ENCODE data around the gene SSX2IP.

The SSX2IP gene

DNA sequence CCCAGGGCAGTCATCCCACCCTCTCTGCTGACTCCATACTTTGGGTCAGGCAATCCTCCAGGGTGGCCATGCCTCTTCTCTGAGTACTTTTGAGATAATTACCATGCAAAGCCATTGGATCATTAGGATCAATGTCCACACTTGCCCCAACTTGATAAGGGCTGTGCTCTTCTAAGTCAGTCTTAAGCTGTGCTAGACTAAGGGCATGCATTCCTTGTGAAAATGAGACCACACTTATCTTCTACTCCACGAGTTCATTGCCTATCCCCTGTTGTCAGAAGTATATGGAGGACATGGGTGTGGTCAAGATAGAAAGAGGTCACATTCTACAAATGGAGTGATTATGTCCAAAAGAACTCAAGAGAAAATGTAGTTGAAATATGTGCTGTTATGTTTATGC is 18.9 kb upstream of the SSX2IP start:
- Histone ChIP-seq H3K4me3 (ENCODE audit: low read length in 2 of 2) (no peak overlapping the region), H3K9ac (ENCODE audit: low read length in 2 of 2) (no peak overlapping the region), H3K9me3 (ENCODE audit: control insufficient read depth in 2 of 2, low read length in 2 of 2) (no peaks in the 10 kb centered on the region), H3K27ac (ENCODE audit: low read length) (no peak overlapping the region), H3K4me1 (ENCODE audit: control insufficient read depth, insufficient read depth, low read length) (peaks cover 6% of the 10 kb centered on the region), H3K36me3 (ENCODE audit: control insufficient read depth in 2 of 2, insufficient read depth in 2 of 2, low read length in 2 of 2) (no peaks in the 10 kb centered on the region), H3K27me3 (ENCODE audit: control insufficient read depth in 1 of 2, insufficient read depth in 2 of 2, low read length in 2 of 2) (no peaks in the 10 kb centered on the region)

DNA sequence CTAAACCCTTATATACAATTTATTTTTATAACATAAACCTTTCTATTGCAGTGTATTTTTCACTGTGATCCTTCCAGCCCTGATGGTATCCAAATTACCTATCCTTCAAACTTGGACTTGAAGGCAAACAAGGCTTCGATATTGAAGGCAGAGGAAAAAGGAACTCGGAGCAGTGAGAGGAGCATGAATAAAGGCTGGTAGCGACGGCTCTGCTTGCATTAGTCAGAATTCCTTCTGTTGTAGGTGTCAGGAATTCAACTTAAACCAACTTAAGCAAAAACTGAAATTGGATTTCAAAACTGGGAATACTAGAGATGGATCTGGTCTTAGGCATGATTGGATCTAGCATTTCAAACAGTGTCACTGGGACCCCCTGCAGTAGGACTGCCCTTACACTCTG is 17.8 kb upstream of the SSX2IP start:
- peaks cover 6% of the 10 kb centered on the region for H3K4me1 ChIP-seq (ENCODE audit: control insufficient read depth, insufficient read depth, low read length)

DNA sequence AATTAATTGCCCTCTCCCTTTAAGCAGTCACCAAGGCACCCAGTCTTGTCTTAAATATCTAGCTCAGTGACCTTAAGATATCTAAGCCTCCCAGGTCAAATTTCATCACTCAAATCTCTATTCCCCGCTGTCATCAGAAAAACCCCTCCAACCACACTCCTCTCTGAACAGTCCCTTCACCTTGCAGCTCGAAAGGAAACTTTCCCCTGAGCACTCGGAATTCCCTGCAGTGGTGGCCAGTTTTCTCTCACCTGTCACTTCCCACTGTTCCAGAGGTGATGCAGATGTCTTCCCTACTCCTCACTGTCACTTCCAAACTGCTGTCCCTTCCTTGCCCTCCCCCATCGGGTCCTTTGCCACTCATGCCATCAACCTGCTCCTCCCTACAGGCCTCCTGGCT is 15.3 kb upstream of the SSX2IP start:
- Histone ChIP-seq H3K27ac (ENCODE audit: low read length) (no peak overlapping the region), H3K9ac (ENCODE audit: low read length in 2 of 2) (no peak overlapping the region), H3K4me3 (ENCODE audit: low read length in 2 of 2) (no peak overlapping the region), H3K36me3 (ENCODE audit: control insufficient read depth in 2 of 2, insufficient read depth in 2 of 2, low read length in 2 of 2) (no peaks in the 10 kb centered on the region), H3K9me3 (ENCODE audit: control insufficient read depth in 2 of 2, low read length in 2 of 2) (no peaks in the 10 kb centered on the region), H3K4me1 (ENCODE audit: control insufficient read depth, insufficient read depth, low read length) (peaks cover 3% of the 10 kb centered on the region), H3K27me3 (ENCODE audit: control insufficient read depth in 1 of 2, insufficient read depth in 2 of 2, low read length in 2 of 2) (no peaks in the 10 kb centered on the region)

More for the DNA sequence above, 17.8 kb upstream of the SSX2IP start:
- no peak overlapping the region for H3K9ac ChIP-seq (ENCODE audit: low read length in 2 of 2)
- no peak overlapping the region for H3K4me3 ChIP-seq (ENCODE audit: low read length in 2 of 2)
- no peaks in the 10 kb centered on the region for H3K36me3 ChIP-seq (ENCODE audit: control insufficient read depth in 2 of 2, insufficient read depth in 2 of 2, low read length in 2 of 2)
- H3K9me3 ChIP-seq (ENCODE audit: control insufficient read depth in 2 of 2, low read length in 2 of 2) = no peaks in the 10 kb centered on the region
- H3K27me3 ChIP-seq (ENCODE audit: control insufficient read depth in 1 of 2, insufficient read depth in 2 of 2, low read length in 2 of 2) = no peaks in the 10 kb centered on the region
- H3K27ac ChIP-seq (ENCODE audit: low read length) = no peak overlapping the region

DNA sequence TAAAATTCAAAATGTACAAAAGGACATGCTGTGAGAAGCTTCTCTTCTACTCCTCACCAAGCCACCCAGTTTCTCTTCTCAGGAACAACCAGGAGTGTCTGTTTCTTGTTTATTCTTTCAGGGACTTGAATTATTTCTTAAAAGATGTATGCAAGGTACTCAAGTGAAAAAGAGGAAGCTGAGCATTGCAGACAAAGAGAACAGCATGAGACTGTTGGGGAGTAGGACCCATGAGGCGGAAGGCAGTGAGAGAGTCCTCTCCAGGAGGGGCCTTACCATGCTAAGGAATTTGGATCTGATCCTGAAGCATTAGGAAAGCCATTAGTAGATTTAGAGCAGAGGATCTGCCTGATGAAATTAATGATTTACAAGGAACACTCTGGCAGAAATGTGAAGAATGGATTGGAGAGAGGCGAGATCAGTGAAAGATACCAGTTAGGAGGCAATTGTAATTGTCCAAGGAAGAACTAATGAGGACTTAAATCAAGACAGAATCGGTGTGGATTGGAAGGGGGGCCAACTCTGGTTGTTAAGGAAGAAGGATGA is 14.7 kb upstream of the SSX2IP start:
- H3K36me3 ChIP-seq (ENCODE audit: control insufficient read depth in 2 of 2, insufficient read depth in 2 of 2, low read length in 2 of 2) = no peaks in the 10 kb centered on the region
- no peak overlapping the region for H3K27ac ChIP-seq (ENCODE audit: low read length)
- H3K9me3 ChIP-seq (ENCODE audit: control insufficient read depth in 2 of 2, low read length in 2 of 2) = no peaks in the 10 kb centered on the region
- H3K4me3 ChIP-seq (ENCODE audit: low read length in 2 of 2) = no peak overlapping the region
- no peak overlapping the region for H3K9ac ChIP-seq (ENCODE audit: low read length in 2 of 2)
- H3K27me3 ChIP-seq (ENCODE audit: control insufficient read depth in 1 of 2, insufficient read depth in 2 of 2, low read length in 2 of 2) = no peaks in the 10 kb centered on the region
- peaks cover 3% of the 10 kb centered on the region for H3K4me1 ChIP-seq (ENCODE audit: control insufficient read depth, insufficient read depth, low read length)

DNA sequence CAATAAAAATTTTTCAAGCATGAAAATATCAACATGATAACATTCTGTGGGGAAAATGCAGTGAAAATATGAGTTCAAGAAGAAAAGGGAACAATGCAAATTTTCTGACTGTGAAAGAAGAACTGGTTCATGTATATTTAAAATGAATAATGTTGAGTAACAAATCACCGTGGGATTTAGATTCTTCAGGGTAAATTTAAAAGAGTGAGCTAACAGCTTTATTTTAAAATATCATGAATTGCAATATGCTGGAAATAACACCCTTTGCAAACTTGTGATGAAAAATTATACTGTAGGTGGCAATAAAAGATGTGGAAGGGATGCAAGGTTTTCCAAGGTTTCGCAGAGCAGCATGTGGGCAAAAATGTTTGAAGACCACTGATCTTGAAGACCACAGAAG is 13.2 kb upstream of the SSX2IP start:
- no peaks in the 10 kb centered on the region for H3K27me3 ChIP-seq (ENCODE audit: control insufficient read depth in 1 of 2, insufficient read depth in 2 of 2, low read length in 2 of 2)
- H3K4me1 ChIP-seq (ENCODE audit: control insufficient read depth, insufficient read depth, low read length) = peaks cover 11% of the 10 kb centered on the region
- no peak overlapping the region for H3K9ac ChIP-seq (ENCODE audit: low read length in 2 of 2)
- no peaks in the 10 kb centered on the region for H3K9me3 ChIP-seq (ENCODE audit: control insufficient read depth in 2 of 2, low read length in 2 of 2)
- no peaks in the 10 kb centered on the region for H3K36me3 ChIP-seq (ENCODE audit: control insufficient read depth in 2 of 2, insufficient read depth in 2 of 2, low read length in 2 of 2)
- no peak overlapping the region for H3K4me3 ChIP-seq (ENCODE audit: low read length in 2 of 2)
- no peak overlapping the region for H3K27ac ChIP-seq (ENCODE audit: low read length)

DNA sequence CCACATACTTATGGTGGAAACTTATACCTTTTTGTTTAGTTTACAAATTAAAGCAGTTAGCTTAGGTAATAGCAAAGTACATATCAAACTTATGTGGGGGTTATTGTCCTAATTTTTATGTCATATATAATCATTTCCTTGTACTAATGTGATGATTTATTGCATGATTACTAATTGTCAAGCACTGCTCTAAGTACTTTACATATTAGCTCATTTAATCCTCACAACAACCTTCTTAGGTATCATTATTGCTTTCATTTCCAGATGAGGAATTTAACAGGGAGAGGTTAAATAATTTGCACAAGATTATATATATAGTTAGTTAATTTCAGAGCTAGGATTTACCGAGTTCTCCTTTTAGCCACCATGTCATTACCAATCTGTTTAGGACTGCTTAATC is 11.9 kb upstream of the SSX2IP start:
- H3K4me1 ChIP-seq (ENCODE audit: control insufficient read depth, insufficient read depth, low read length) = peaks cover 19% of the 10 kb centered on the region
- peak overlapping the region; percentile 3 for H3K27ac ChIP-seq (ENCODE audit: low read length)
- H3K4me3 ChIP-seq (ENCODE audit: low read length in 2 of 2) = no peak overlapping the region
- no peaks in the 10 kb centered on the region for H3K36me3 ChIP-seq (ENCODE audit: control insufficient read depth in 2 of 2, insufficient read depth in 2 of 2, low read length in 2 of 2)
- H3K27me3 ChIP-seq (ENCODE audit: control insufficient read depth in 1 of 2, insufficient read depth in 2 of 2, low read length in 2 of 2) = no peaks in the 10 kb centered on the region
- peak overlapping the region in 1 of 2 donors; percentile 4 for H3K9ac ChIP-seq (ENCODE audit: low read length in 2 of 2)
- no peaks in the 10 kb centered on the region for H3K9me3 ChIP-seq (ENCODE audit: control insufficient read depth in 2 of 2, low read length in 2 of 2)

DNA sequence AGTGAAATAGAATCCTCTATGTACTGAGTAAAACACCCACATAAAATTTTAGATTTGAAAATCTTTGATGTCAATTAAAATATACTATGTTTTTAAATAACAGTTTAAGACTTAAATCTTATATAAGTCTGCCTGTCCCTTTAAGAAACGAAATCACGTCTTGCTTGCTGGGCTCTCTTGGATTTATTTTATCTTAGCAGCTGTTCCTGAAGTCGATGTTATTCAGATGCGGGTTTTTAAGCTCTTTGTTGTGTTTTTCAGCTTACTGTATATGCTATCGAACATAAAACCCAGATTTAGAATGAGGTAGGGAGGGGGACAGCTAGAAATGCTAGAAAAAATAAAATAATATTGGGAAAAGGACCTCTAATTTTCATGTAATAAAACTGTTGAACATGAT is 11.1 kb upstream of the SSX2IP start:
- H3K4me3 ChIP-seq (ENCODE audit: low read length in 2 of 2) = peak overlapping the region in 1 of 2 donors; percentile 35
- H3K9ac ChIP-seq (ENCODE audit: low read length in 2 of 2) = peak overlapping the region in 1 of 2 donors; percentile 42
- no peaks in the 10 kb centered on the region for H3K36me3 ChIP-seq (ENCODE audit: control insufficient read depth in 2 of 2, insufficient read depth in 2 of 2, low read length in 2 of 2)
- peaks cover 19% of the 10 kb centered on the region for H3K4me1 ChIP-seq (ENCODE audit: control insufficient read depth, insufficient read depth, low read length)
- H3K9me3 ChIP-seq (ENCODE audit: control insufficient read depth in 2 of 2, low read length in 2 of 2) = no peaks in the 10 kb centered on the region
- H3K27me3 ChIP-seq (ENCODE audit: control insufficient read depth in 1 of 2, insufficient read depth in 2 of 2, low read length in 2 of 2) = no peaks in the 10 kb centered on the region
- H3K27ac ChIP-seq (ENCODE audit: low read length) = peak overlapping the region; percentile 3

DNA sequence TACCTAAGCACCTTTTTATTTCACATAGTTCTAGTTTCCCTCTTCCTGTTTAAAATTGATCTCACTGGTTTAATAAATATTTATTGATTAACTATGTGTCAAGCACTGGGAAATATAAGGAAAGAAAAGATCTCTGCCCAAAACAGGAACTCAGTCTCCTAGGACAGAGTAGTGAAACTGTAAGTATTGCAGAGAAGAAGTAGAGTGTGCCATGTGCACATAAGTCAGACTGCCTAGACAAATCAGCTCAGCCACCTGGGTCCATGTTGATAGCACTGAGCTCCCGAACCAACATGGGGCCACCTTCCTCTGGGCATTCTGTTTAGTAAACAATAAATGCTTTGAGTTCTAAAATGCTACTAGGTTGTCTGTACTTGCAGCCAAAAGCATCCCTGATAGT is 9.8 kb upstream of the SSX2IP start:
- Histone ChIP-seq H3K9ac (ENCODE audit: low read length in 2 of 2) (no peak overlapping the region), H3K4me3 (ENCODE audit: low read length in 2 of 2) (no peak overlapping the region), H3K4me1 (ENCODE audit: control insufficient read depth, insufficient read depth, low read length) (peaks cover 19% of the 10 kb centered on the region), H3K27me3 (ENCODE audit: control insufficient read depth in 1 of 2, insufficient read depth in 2 of 2, low read length in 2 of 2) (no peaks in the 10 kb centered on the region), H3K36me3 (ENCODE audit: control insufficient read depth in 2 of 2, insufficient read depth in 2 of 2, low read length in 2 of 2) (no peaks in the 10 kb centered on the region), H3K9me3 (ENCODE audit: control insufficient read depth in 2 of 2, low read length in 2 of 2) (no peaks in the 10 kb centered on the region), H3K27ac (ENCODE audit: low read length) (peak overlapping the region; percentile 8)

DNA sequence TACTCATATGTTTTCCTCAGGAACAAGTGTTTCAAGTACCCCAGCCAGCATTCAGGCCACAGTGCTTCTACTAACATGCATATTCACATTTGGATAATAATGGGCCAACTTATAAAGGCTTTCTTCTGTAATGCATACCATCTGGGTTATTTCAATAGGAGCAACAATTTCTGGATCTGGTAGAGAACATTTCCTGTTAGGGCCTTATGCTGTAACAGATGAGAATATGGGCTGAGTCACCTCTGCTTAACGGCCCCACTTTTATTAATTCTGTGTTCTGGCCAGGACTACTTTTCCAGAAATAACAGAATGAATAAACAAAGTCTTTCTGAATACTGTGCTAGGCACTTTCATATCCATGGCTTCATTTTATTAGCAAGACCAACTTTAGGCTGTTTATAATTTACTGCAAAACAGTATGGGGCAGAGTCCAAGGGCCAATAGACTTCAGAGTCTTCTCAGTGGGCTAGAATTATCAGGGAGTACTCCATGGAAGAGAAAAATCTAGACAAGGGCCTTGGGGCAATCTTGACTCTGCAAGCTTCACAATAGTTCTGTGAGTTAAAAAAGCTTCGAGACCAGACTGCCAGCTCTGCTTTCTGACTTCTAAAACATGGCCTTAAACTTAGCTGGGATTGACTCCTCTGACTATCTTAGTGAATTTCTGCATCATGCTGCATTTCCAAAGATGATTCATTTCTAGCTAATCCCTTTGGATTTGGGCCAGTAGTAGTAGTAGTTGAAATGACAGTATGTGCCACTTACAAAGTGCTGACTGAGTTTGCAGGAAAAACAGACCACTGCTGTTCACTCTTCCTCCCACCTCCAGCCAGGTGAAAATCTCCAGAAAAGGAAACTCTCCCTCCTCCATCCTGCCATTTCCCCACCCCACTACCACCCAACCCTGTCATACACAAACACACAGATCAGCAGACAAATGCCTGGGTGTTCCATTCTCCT is 8.2 kb upstream of the SSX2IP start:
- H3K9ac ChIP-seq (ENCODE audit: low read length in 2 of 2) = peak overlapping the region in 1 of 2 donors; percentile 11
- no peak overlapping the region for H3K4me3 ChIP-seq (ENCODE audit: low read length in 2 of 2)
- no peaks in the 10 kb centered on the region for H3K9me3 ChIP-seq (ENCODE audit: control insufficient read depth in 2 of 2, low read length in 2 of 2)
- H3K27me3 ChIP-seq (ENCODE audit: control insufficient read depth in 1 of 2, insufficient read depth in 2 of 2, low read length in 2 of 2) = no peaks in the 10 kb centered on the region
- H3K27ac ChIP-seq (ENCODE audit: low read length) = peak overlapping the region; percentile 79
- H3K36me3 ChIP-seq (ENCODE audit: control insufficient read depth in 2 of 2, insufficient read depth in 2 of 2, low read length in 2 of 2) = no peaks in the 10 kb centered on the region
- H3K4me1 ChIP-seq (ENCODE audit: control insufficient read depth, insufficient read depth, low read length) = peaks cover 19% of the 10 kb centered on the region

DNA sequence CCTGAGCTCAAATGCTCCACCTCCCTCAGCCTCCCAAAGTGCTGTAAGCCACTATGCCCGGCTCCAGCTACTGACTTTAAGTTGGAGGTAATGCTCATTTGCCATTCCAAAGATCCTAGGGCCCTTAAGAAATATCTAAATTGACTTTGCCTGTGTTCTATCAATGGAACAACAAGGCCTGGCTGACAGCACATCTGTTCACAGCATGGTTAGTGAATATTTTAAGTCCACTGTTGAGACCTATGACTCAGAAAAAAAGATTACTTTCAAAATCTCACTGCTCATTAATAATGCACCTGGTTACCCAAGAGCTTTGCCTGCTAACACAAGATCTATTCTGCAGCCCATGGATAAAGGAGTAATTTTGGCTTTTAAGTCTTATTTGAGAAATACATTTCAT is 3.5 kb upstream of the SSX2IP start:
- Histone ChIP-seq H3K27ac (ENCODE audit: low read length) (no peak overlapping the region), H3K9me3 (ENCODE audit: control insufficient read depth in 2 of 2, low read length in 2 of 2) (no peaks in the 10 kb centered on the region), H3K4me3 (ENCODE audit: low read length in 2 of 2) (no peak overlapping the region), H3K27me3 (ENCODE audit: control insufficient read depth in 1 of 2, insufficient read depth in 2 of 2, low read length in 2 of 2) (no peaks in the 10 kb centered on the region), H3K9ac (ENCODE audit: low read length in 2 of 2) (no peak overlapping the region), H3K4me1 (ENCODE audit: control insufficient read depth, insufficient read depth, low read length) (peaks cover 20% of the 10 kb centered on the region), H3K36me3 (ENCODE audit: control insufficient read depth in 2 of 2, insufficient read depth in 2 of 2, low read length in 2 of 2) (no peaks in the 10 kb centered on the region)

DNA sequence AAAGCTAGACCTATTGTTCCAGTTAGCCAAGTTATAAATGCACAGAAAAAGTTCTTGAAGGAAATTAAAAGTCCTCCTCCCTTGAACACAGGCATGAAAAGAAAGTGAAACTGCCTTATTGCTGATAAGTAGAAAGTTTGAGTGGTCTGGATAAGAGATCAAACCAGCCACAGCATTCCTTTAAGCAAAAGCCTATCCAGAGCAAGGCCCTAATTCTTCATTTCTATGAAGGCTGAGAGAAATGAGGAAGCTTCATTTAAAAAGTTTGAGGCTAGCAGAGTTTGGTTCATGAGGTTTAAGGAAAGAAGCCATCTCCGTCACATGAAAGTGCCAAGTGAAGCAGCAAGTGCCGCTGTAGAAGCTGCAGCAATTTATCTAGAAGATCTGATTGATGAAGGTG is 2.7 kb upstream of the SSX2IP start:
- Histone ChIP-seq H3K4me3 (ENCODE audit: low read length in 2 of 2) (no peak overlapping the region), H3K9ac (ENCODE audit: low read length in 2 of 2) (no peak overlapping the region), H3K4me1 (ENCODE audit: control insufficient read depth, insufficient read depth, low read length) (peaks cover 13% of the 10 kb centered on the region), H3K9me3 (ENCODE audit: control insufficient read depth in 2 of 2, low read length in 2 of 2) (no peaks in the 10 kb centered on the region), H3K27me3 (ENCODE audit: control insufficient read depth in 1 of 2, insufficient read depth in 2 of 2, low read length in 2 of 2) (no peaks in the 10 kb centered on the region), H3K27ac (ENCODE audit: low read length) (no peak overlapping the region), H3K36me3 (ENCODE audit: control insufficient read depth in 2 of 2, insufficient read depth in 2 of 2, low read length in 2 of 2) (no peaks in the 10 kb centered on the region)

All from stomach smooth muscle (tissue), 2 donors.